IPS-20b (cell line): Measurements from ENCODE around the gene JADE1.

Experiments
- H3K27ac ChIP-seq: one replicate; pipeline ENCODE4 v1.5.1; 2013; ENCODE audit warnings: low read length
- H3K27me3 ChIP-seq: 2 replicates; pipeline ENCODE4 v1.6.1; 2013; ENCODE audit warnings: mild to moderate bottlenecking, low read length, inconsistent platforms; ENCODE audit not compliant: insufficient read depth
- H3K36me3 ChIP-seq: 2 replicates; pipeline ENCODE4 v1.6.1; 2013; ENCODE audit warnings: low read depth, mild to moderate bottlenecking, inconsistent platforms, low read length, moderate library complexity; ENCODE audit not compliant: insufficient read depth
- H3K4me1 ChIP-seq: 2 replicates; pipeline ENCODE4 v1.6.1; 2013; ENCODE audit warnings: mild to moderate bottlenecking, control low read depth, inconsistent platforms, low read length, moderate library complexity; ENCODE audit not compliant: insufficient read depth
- H3K4me3 ChIP-seq: 2 replicates; pipeline ENCODE4 v1.5.1; 2013; ENCODE audit warnings: mild to moderate bottlenecking, low read length, inconsistent platforms
- H3K9ac ChIP-seq: 2 replicates; pipeline ENCODE4 v1.6.1; 2013; ENCODE audit warnings: low read depth, mild to moderate bottlenecking, inconsistent platforms, low read length, moderate library complexity
- H3K9me3 ChIP-seq: 2 replicates; pipeline ENCODE4 v1.6.1; 2013; ENCODE audit warnings: mild to moderate bottlenecking, low read depth, low read length, inconsistent platforms; ENCODE audit not compliant: insufficient read depth

Gene JADE1

GRCh38 chr4:128865132-128865531 is 55.6 kb downstream of the JADE1 start:
- H3K27ac ChIP-seq = no peak overlapping the region
- H3K9me3 ChIP-seq = no peaks in the 10 kb centered on the region
- H3K27me3 ChIP-seq = no peaks in the 10 kb centered on the region
- H3K4me1 ChIP-seq = peaks cover 11% of the 10 kb centered on the region; the same call in 1 of the 2 replicates
- peaks cover 100% of the 10 kb centered on the region for H3K36me3 ChIP-seq
- H3K4me3 ChIP-seq = no peak overlapping the region
- no peak overlapping the region for H3K9ac ChIP-seq

DNA sequence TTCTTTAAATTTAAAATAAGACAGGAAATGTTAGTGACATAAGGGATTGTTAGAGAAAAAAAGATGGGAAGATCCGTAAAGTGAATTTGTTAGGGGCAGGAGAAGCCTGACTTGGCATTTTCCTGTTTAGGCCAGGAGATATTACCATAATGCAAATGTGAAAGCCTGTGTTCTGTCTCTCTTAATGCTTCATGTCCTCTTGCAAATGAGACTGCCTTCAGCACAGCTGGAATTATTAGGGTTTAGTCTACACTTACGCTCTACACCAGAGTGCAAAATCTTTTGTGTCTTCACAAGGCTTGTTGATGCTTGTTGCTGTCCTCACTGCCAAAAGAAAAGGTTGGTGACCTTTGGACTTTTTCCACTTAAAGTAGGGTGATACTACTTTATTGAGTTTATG is 56.8 kb downstream of the JADE1 start:
- Histone ChIP-seq H3K4me3 (no peak overlapping the region), H3K9me3 (no peaks in the 10 kb centered on the region), H3K27me3 (no peaks in the 10 kb centered on the region), H3K36me3 (peaks cover 100% of the 10 kb centered on the region), H3K27ac (no peak overlapping the region), H3K4me1 (peaks cover 11% of the 10 kb centered on the region; the same call in 1 of the 2 replicates), H3K9ac (no peak overlapping the region)

- no peaks in the 10 kb centered on the region for H3K9me3 ChIP-seq
- H3K4me3 ChIP-seq = no peak overlapping the region
- H3K27ac ChIP-seq = no peak overlapping the region
- peaks cover 100% of the 10 kb centered on the region for H3K36me3 ChIP-seq
- peaks cover 11% of the 10 kb centered on the region; the same call in 1 of the 2 replicates for H3K4me1 ChIP-seq
- H3K9ac ChIP-seq = no peak overlapping the region
- H3K27me3 ChIP-seq = no peaks in the 10 kb centered on the region
Observed at GRCh38 chr4:128866691-128867090, 57.2 kb downstream of the JADE1 start.

DNA sequence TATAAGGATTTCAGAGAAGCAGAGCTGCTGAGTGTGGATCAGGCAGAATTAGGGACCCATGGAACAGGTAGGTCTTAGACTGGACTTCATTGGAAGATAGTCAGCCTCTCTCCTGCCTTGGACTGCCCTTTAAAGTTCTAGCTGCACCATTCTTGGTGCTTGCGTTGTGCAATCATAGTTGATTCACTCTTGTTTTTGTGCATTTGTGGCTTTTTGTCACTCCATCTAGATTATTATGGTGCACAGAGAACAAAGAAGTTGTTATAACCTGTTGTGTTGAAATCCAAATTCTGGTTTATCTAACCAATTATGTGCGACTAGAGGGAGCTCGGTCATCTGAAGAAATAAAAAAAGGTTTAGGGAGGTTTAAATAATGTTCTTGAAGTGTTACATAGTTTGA is 59.3 kb downstream of the JADE1 start:
- Histone ChIP-seq H3K4me3 (no peak overlapping the region), H3K9ac (no peak overlapping the region), H3K9me3 (no peaks in the 10 kb centered on the region), H3K27ac (no peak overlapping the region), H3K4me1 (peaks cover 11% of the 10 kb centered on the region; the same call in 1 of the 2 replicates), H3K27me3 (no peaks in the 10 kb centered on the region), H3K36me3 (peaks cover 99% of the 10 kb centered on the region)

GRCh38 chr4:128869776-128870509 is 60.4 kb downstream of the JADE1 start:
- Histone ChIP-seq H3K4me3 (no peak overlapping the region), H3K36me3 (peaks cover 98% of the 10 kb centered on the region), H3K9ac (no peak overlapping the region), H3K9me3 (no peaks in the 10 kb centered on the region), H3K4me1 (peaks cover 12% of the 10 kb centered on the region; the same call in 1 of the 2 replicates), H3K27me3 (no peaks in the 10 kb centered on the region), H3K27ac (no peak overlapping the region)

DNA sequence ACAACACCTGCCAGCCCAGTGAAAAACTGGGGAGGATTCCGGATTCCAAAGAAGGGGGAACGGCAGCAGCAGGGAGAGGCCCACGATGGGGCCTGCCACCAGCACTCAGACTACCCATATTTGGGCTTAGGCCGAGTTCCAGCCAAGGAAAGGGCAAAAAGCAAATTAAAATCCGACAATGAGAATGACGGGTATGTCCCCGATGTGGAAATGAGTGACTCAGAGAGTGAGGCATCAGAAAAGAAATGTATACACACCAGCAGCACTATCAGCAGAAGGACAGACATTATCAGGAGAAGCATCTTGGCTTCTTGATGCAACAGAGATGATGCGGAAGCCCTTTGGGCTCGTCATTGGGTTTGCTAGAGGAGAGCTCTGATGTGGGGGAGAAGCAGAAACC is 62.4 kb downstream of the JADE1 start:
- H3K4me3 ChIP-seq = no peak overlapping the region
- H3K9me3 ChIP-seq = no peaks in the 10 kb centered on the region
- H3K27ac ChIP-seq = no peak overlapping the region
- H3K36me3 ChIP-seq = peaks cover 83% of the 10 kb centered on the region
- H3K9ac ChIP-seq = no peak overlapping the region
- no peaks in the 10 kb centered on the region for H3K27me3 ChIP-seq
- peaks cover 7% of the 10 kb centered on the region; the same call in 1 of the 2 replicates for H3K4me1 ChIP-seq

DNA sequence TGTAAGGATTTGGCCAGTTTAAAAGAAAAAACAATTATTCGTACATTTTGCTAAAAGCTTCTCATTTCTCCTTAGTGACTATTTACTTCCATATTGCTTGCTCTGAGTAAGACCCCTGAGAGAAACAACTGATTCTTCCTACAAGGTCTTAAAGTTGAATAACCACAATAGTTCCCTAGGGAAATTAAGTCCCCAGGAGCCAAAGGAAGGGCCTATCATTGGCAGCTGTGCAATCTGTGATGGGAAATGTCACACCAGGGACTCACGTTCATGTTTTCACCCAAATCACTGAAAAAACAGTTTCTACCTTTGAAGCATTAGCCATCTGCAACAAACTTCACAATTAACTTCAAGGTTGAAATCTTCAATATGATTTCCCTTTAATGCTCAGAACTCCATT is 66.7 kb downstream of the JADE1 start:
- Histone ChIP-seq H3K4me3 (no peak overlapping the region), H3K9ac (no peak overlapping the region), H3K4me1 (peaks cover 7% of the 10 kb centered on the region; the same call in 1 of the 2 replicates), H3K36me3 (peaks cover 40% of the 10 kb centered on the region), H3K9me3 (no peaks in the 10 kb centered on the region), H3K27ac (no peak overlapping the region), H3K27me3 (no peaks in the 10 kb centered on the region)

- Histone ChIP-seq H3K4me3 (no peak overlapping the region), H3K4me1 (peaks cover 7% of the 10 kb centered on the region; the same call in 1 of the 2 replicates), H3K36me3 (peaks cover 23% of the 10 kb centered on the region), H3K9ac (no peak overlapping the region), H3K27me3 (no peaks in the 10 kb centered on the region), H3K9me3 (no peaks in the 10 kb centered on the region), H3K27ac (no peak overlapping the region)
Observed at GRCh38 chr4:128877934-128878333, 68.4 kb downstream of the JADE1 start.

- no peaks in the 10 kb centered on the region for H3K27me3 ChIP-seq
- H3K4me3 ChIP-seq = no peak overlapping the region
- no peak overlapping the region for H3K9ac ChIP-seq
- peaks cover 1% of the 10 kb centered on the region; the same call in 1 of the 2 replicates for H3K4me1 ChIP-seq
- H3K27ac ChIP-seq = no peak overlapping the region
- peaks cover 11% of the 10 kb centered on the region for H3K36me3 ChIP-seq
- no peaks in the 10 kb centered on the region for H3K9me3 ChIP-seq
Observed at GRCh38 chr4:128879283-128879682, 69.8 kb downstream of the JADE1 start.

DNA sequence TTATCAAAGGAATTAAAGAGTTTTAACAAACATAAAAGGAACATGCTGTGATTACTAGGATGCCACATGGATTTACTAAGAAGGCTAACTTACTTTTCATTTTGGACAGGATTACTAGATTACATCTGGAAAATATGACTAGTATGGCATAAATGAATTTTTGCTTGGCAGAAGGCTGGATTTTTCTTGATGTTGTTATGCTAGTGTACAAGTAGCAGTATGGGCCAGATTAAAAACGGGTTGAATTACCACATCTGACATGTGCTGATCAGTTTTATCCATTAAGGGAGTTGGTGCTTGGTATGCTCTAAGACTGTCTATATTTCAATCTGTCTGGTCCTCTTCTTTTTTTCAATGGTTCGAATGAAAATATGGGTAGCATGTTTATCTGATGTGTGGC is 70.5 kb downstream of the JADE1 start:
- Histone ChIP-seq H3K4me3 (no peak overlapping the region), H3K36me3 (peaks cover 5% of the 10 kb centered on the region; the same call in 1 of the 2 replicates), H3K27ac (no peak overlapping the region), H3K9me3 (no peaks in the 10 kb centered on the region), H3K27me3 (no peaks in the 10 kb centered on the region), H3K9ac (no peak overlapping the region), H3K4me1 (no peaks in the 10 kb centered on the region)

- H3K9ac ChIP-seq = no peak overlapping the region
- H3K36me3 ChIP-seq = no peaks in the 10 kb centered on the region
- H3K9me3 ChIP-seq = no peaks in the 10 kb centered on the region
- H3K27ac ChIP-seq = no peak overlapping the region
- no peaks in the 10 kb centered on the region for H3K4me1 ChIP-seq
- H3K27me3 ChIP-seq = no peaks in the 10 kb centered on the region
- H3K4me3 ChIP-seq = no peak overlapping the region
Observed at GRCh38 chr4:128880662-128881061, 71.2 kb downstream of the JADE1 start.

DNA sequence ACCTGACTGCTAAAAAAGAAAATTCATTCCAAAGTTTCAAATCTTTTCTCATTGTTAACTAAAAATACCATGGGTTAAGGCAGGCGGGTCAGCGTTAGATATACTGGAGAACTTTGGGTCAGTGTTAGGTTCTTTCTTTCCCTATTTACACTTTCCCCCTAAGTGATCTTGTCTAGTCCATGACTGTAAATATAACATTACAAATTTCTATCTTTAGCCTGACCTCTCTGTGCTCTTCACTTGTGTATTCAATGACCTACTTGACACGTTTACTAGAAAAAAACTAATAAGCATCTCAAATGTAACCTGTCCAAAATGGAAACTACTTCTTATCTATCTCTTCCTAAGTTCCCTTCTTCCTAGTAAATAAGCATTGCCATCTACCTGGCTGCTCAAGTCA is 95.3 kb downstream of the JADE1 start:
- no peaks in the 10 kb centered on the region for H3K36me3 ChIP-seq
- no peak overlapping the region for H3K4me3 ChIP-seq
- no peak overlapping the region for H3K9ac ChIP-seq
- H3K27me3 ChIP-seq = no peaks in the 10 kb centered on the region
- H3K27ac ChIP-seq = no peak overlapping the region
- no peaks in the 10 kb centered on the region for H3K4me1 ChIP-seq
- no peaks in the 10 kb centered on the region for H3K9me3 ChIP-seq
